ENCODE data around the gene RPAP3. TPM values are rescaled to one million over a fixed set of nuclear protein-coding genes. Genes with fewer than 3 reads are reported as not detected.
"Not testable (repeated sequence)": the region's sequence is repeated elsewhere in the genome, so short reads cannot be mapped to it uniquely, and the experiment has no call there.

RPAP3 gene
- total RNA-seq, 1 donor from 2014 or later, result 27.7 TPM

DNA sequence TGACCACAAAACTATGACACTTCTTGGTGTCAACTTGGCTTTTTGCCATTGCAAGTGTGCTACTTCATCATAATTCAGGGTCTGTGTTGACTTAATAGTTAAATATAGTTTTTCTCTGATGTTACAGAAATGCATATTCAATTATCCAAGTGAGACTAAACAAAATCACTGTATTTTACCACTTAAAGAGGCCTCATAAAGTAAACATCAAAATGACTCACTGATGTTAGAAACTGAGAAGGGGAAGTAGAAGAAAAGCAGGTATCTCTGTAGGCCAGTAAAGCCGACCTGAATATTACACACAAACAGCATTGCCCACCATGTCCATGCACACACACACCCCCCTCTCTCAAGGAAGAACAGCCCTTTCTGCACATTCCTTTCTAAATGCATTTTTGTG lies 55.4 kb downstream of the RPAP3 start:
- no peaks in the 10 kb centered on the region for H3K27me3 ChIP-seq (ENCODE audit: control insufficient read depth, insufficient read depth, low read length)
- DNase-seq (ENCODE audit: low read depth), result no peak
- TF ChIP-seq, protein P1, sequence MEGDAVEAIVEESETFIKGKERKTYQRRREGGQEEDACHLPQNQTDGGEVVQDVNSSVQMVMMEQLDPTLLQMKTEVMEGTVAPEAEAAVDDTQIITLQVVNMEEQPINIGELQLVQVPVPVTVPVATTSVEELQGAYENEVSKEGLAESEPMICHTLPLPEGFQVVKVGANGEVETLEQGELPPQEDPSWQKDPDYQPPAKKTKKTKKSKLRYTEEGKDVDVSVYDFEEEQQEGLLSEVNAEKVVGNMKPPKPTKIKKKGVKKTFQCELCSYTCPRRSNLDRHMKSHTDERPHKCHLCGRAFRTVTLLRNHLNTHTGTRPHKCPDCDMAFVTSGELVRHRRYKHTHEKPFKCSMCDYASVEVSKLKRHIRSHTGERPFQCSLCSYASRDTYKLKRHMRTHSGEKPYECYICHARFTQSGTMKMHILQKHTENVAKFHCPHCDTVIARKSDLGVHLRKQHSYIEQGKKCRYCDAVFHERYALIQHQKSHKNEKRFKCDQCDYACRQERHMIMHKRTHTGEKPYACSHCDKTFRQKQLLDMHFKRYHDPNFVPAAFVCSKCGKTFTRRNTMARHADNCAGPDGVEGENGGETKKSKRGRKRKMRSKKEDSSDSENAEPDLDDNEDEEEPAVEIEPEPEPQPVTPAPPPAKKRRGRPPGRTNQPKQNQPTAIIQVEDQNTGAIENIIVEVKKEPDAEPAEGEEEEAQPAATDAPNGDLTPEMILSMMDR (IDR thresholded peaks at IDR 0.05; ENCODE audit: insufficient read depth, low read length, poor library complexity, severe bottlenecking), result no peak
- no peaks in the 10 kb centered on the region for H3K36me3 ChIP-seq (ENCODE audit: control insufficient read depth, insufficient read depth, low read length)
- no peak overlapping the region for H3K4me3 ChIP-seq (ENCODE audit: low read depth, low read length)

- TF ChIP-seq, protein P1 (IDR thresholded peaks at IDR 0.05; ENCODE audit: insufficient read depth, low read length, poor library complexity, severe bottlenecking), result no peak
- Histone ChIP-seq H3K36me3 (ENCODE audit: control insufficient read depth, insufficient read depth, low read length) (no peaks in the 10 kb centered on the region), H3K27me3 (ENCODE audit: control insufficient read depth, insufficient read depth, low read length) (no peaks in the 10 kb centered on the region), H3K4me3 (ENCODE audit: low read depth, low read length) (no peak overlapping the region)
- DNase-seq (ENCODE audit: low read depth), result no peak
Observed at GRCh38 chr12:47649381-47649780, 56.4 kb downstream of the RPAP3 start.

- no peak overlapping the region for H3K4me3 ChIP-seq (ENCODE audit: low read depth, low read length)
- H3K27me3 ChIP-seq (ENCODE audit: control insufficient read depth, insufficient read depth, low read length), result no peaks in the 10 kb centered on the region
- TF ChIP-seq, protein P1 (IDR thresholded peaks at IDR 0.05; ENCODE audit: insufficient read depth, low read length, poor library complexity, severe bottlenecking), result no peak
- no peaks in the 10 kb centered on the region for H3K36me3 ChIP-seq (ENCODE audit: control insufficient read depth, insufficient read depth, low read length)
- DNase-seq (ENCODE audit: low read depth), result no peak
Observed at GRCh38 chr12:47648056-47648579, 57.7 kb downstream of the RPAP3 start.

DNA sequence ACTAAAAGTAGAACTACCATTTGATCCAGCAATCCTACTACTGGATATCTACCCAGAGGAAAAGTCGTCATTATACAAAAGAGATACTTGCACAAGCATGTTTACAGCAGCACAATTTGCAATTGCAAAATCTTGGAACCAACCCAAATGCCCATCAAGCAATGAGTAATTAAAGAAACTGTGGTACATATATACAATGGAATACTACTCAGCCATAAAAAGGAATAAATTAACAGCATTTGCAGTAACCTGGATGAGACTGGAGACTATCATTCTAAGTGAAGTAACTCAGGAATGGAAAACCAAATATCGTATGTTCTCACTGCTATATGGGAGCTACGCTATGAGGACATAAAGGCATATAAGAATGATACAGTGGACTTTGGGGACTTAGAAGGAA lies 63.5 kb downstream of the RPAP3 start:
- DNase-seq (ENCODE audit: low read depth); H3K36me3 ChIP-seq (ENCODE audit: control insufficient read depth, insufficient read depth, low read length); H3K4me3 ChIP-seq (ENCODE audit: low read depth, low read length); H3K27me3 ChIP-seq (ENCODE audit: control insufficient read depth, insufficient read depth, low read length): not testable (repeated sequence)

DNA sequence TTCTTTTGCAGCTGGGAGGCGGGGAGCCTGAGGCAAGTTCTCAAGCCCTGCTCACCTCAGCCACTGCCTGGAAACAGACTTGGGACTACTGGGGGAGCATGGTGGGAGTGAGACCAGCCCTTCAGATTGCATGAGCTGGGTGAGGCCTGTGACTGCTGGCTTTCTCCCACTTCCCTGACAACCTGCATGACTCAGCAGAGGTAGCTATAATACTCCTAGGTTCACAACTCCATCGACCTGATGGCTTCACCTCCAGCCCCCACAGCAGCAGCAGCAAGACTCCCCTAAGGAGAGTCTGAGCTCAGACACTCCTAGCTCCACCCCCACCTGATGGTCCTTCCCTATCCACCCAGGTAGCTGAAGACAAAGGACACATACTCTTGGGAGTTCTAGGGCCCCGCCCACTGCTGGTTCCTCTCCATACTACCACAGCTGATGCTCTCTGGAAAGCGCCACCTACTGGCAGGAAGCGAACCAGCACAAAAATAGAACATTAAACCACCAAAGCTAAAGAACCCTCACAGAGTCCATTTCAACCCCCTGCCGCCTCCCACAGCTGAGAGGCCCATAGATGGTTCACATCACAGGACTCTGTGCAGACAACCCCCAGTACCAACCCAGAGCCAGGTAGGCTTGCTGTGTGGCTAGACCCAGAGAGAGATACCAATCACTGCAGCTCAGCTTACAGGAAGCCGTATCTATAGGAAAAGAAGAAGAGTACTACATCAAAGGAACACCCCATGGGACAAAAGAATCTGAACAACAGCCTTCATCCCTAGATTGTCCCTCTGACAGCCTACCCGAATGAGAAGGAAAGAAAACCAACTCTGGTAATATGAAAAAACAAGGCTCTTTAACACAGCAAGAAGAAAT lies 68.7 kb downstream of the RPAP3 start:
- Histone ChIP-seq H3K36me3 (ENCODE audit: control insufficient read depth, insufficient read depth, low read length) (no peaks in the 10 kb centered on the region), H3K27me3 (ENCODE audit: control insufficient read depth, insufficient read depth, low read length) (no peaks in the 10 kb centered on the region), H3K4me3 (ENCODE audit: low read depth, low read length) (no peak overlapping the region)
- TF ChIP-seq, protein P1 (IDR thresholded peaks at IDR 0.05; ENCODE audit: insufficient read depth, low read length, poor library complexity, severe bottlenecking), result peak; percentile 53
- DNase-seq (ENCODE audit: low read depth), result no peak

DNA sequence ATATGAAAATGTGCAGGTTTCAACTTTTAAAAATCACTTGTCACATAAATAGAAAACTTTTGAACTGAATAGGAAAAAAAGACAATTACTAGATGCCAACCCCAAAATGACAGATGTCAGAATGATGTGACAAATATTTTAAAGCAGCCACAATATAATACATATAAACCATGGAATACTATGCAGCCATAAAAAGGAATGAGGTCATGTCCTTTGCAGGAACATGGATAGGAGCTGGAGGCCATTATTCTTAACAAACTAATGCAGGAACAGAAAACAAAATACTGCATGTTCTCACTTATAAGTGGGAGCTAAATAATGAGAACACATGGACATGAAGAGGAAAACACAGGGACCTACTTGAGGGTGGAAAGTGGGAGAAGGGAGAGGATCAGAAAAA lies 70.1 kb downstream of the RPAP3 start:
- H3K36me3 ChIP-seq (ENCODE audit: control insufficient read depth, insufficient read depth, low read length); DNase-seq (ENCODE audit: low read depth); H3K4me3 ChIP-seq (ENCODE audit: low read depth, low read length); H3K27me3 ChIP-seq (ENCODE audit: control insufficient read depth, insufficient read depth, low read length): not testable (repeated sequence)

DNA sequence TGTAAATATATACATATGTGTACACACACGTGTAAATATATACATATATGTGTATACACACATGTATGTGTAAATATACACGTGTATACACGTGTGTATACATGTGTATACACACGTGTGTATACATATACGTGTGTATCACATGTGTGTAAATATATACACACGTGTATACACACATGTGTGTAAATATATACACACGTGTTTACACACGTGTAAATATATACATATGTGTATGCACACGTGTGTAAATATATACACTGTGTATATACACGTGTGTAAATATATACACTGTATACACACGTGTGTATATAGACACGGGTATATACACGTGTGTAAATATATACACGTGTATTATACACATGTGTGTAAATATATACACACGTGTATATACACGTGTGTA lies 71.7 kb downstream of the RPAP3 start:
- no peak for DNase-seq (ENCODE audit: low read depth)
- Histone ChIP-seq H3K4me3 (ENCODE audit: low read depth, low read length) (no peak overlapping the region), H3K36me3 (ENCODE audit: control insufficient read depth, insufficient read depth, low read length) (no peaks in the 10 kb centered on the region), H3K27me3 (ENCODE audit: control insufficient read depth, insufficient read depth, low read length) (no peaks in the 10 kb centered on the region)
- TF ChIP-seq, protein P1 (IDR thresholded peaks at IDR 0.05; ENCODE audit: insufficient read depth, low read length, poor library complexity, severe bottlenecking), result no peak

Data from kidney epithelial cell (primary cell).